SIG-M5 (cell line): Measurements from ENCODE around the gene TMEM225B.
"Not testable (repeated sequence)": the region's sequence is repeated elsewhere in the genome, so short reads cannot be mapped to it uniquely, and the experiment has no call there.

Experiments
- DNase-seq: peaks from one replicate; lab custom pipeline; 2025; lab: John Stamatoyannopoulos, UW

Gene TMEM225B

GRCh38 chr7:99623091-99623693 lies 25.1 kb downstream of the TMEM225B start:
- no peak for DNase-seq

GRCh38 chr7:99623702-99624447 lies 25.8 kb downstream of the TMEM225B start:
- DNase-seq, result no peak

- DNase-seq, result no peak
Measured at GRCh38 chr7:99624484-99624883, 26.4 kb downstream of the TMEM225B start.

- DNase-seq, result no peak
Measured at GRCh38 chr7:99625321-99625720, 27.3 kb downstream of the TMEM225B start.

GRCh38 chr7:99625961-99626360 lies 27.9 kb downstream of the TMEM225B start:
- DNase-seq, result no peak

- no peak for DNase-seq
Measured at GRCh38 chr7:99626661-99627060, 28.6 kb downstream of the TMEM225B start.

GRCh38 chr7:99627513-99627912 lies 29.4 kb downstream of the TMEM225B start:
- no peak for DNase-seq

- DNase-seq, result no peak
Measured at GRCh38 chr7:99628471-99629465, 30.7 kb downstream of the TMEM225B start.

GRCh38 chr7:99629643-99630042 lies 31.6 kb downstream of the TMEM225B start:
- DNase-seq, result no peak

- no peak for DNase-seq
Measured at GRCh38 chr7:99631295-99632109, 33.4 kb downstream of the TMEM225B start.

GRCh38 chr7:99637414-99637813 lies 39.3 kb downstream of the TMEM225B start:
- not testable (repeated sequence) for DNase-seq

- DNase-seq, result no peak
Measured at GRCh38 chr7:99638731-99639130, 40.7 kb downstream of the TMEM225B start.

GRCh38 chr7:99639267-99639666 lies 41.2 kb downstream of the TMEM225B start:
- DNase-seq, result no peak

- no peak for DNase-seq
Measured at GRCh38 chr7:99642027-99642426, 44.0 kb downstream of the TMEM225B start.

GRCh38 chr7:99643464-99643863 lies 45.4 kb downstream of the TMEM225B start:
- DNase-seq, result no peak

GRCh38 chr7:99644431-99644830 lies 46.4 kb downstream of the TMEM225B start:
- no peak for DNase-seq

- DNase-seq, result no peak
Measured at GRCh38 chr7:99645590-99645989, 47.5 kb downstream of the TMEM225B start.

GRCh38 chr7:99648843-99649242 lies 50.8 kb downstream of the TMEM225B start:
- no peak for DNase-seq

- DNase-seq, result no peak
Measured at GRCh38 chr7:99651290-99651689, 53.2 kb downstream of the TMEM225B start.

GRCh38 chr7:99652671-99653070 lies 54.6 kb downstream of the TMEM225B start:
- no peak for DNase-seq

GRCh38 chr7:99653269-99653668 lies 55.2 kb downstream of the TMEM225B start:
- not testable (repeated sequence) for DNase-seq

- DNase-seq, result no peak
Measured at GRCh38 chr7:99653754-99654153, 55.7 kb downstream of the TMEM225B start.
